Measurements from ENCODE around the gene EBI3.
"Not testable (repeated sequence)": the region's sequence is repeated elsewhere in the genome, so short reads cannot be mapped to it uniquely, and the experiment has no call there.

Gene EBI3

GRCh38 chr19:4279267-4279529, 49.9 kb downstream of the EBI3 start:
- no peak for DNase-seq

- DNase-seq, result no peak
Observed at GRCh38 chr19:4279530-4280422, 50.5 kb downstream of the EBI3 start.

GRCh38 chr19:4284176-4284958, 55.0 kb downstream of the EBI3 start:
- DNase-seq, result no peak

- no peak for DNase-seq
Observed at GRCh38 chr19:4284974-4285373, 55.7 kb downstream of the EBI3 start.

GRCh38 chr19:4286141-4286540, 56.8 kb downstream of the EBI3 start:
- DNase-seq, result not testable (repeated sequence)
